Measurements from ENCODE around the gene WDFY4.

Gene WDFY4

GRCh38 chr10:48821111-48821510 lies 136.4 kb downstream of the WDFY4 start:
- FAIRE-seq (no peak), DNase-seq (ENCODE audit: insufficient read length, low spot score) (no peak)
- no peak for TF ChIP-seq CTCF (IDR thresholded peaks at IDR 0.05; ENCODE audit: insufficient read depth, missing control alignments)

GRCh38 chr10:48821692-48822091 lies 137.0 kb downstream of the WDFY4 start:
- TF ChIP-seq CTCF (IDR thresholded peaks at IDR 0.05; ENCODE audit: insufficient read depth, missing control alignments) = no peak
- FAIRE-seq (no peak), DNase-seq (ENCODE audit: insufficient read length, low spot score) (no peak)

GRCh38 chr10:48833674-48834073 lies 149.0 kb downstream of the WDFY4 start:
- TF ChIP-seq CTCF (IDR thresholded peaks at IDR 0.05; ENCODE audit: insufficient read depth, missing control alignments) = no peak
- FAIRE-seq (no peak), DNase-seq (ENCODE audit: insufficient read length, low spot score) (no peak)

- TF ChIP-seq CTCF (IDR thresholded peaks at IDR 0.05; ENCODE audit: insufficient read depth, missing control alignments) = no peak
- no peak for FAIRE-seq
These were observed 149.7 kb downstream of the WDFY4 start for GRCh38 chr10:48834189-48834965.

GRCh38 chr10:48835781-48836180 lies 151.1 kb downstream of the WDFY4 start:
- DNase-seq (ENCODE audit: insufficient read length, low spot score) (no peak), FAIRE-seq (no peak)
- no peak for TF ChIP-seq CTCF (IDR thresholded peaks at IDR 0.05; ENCODE audit: insufficient read depth, missing control alignments)

More at GRCh38 chr10:48834189-48834965, 149.7 kb downstream of the WDFY4 start:
- no peak for DNase-seq (ENCODE audit: insufficient read length, low spot score)

GRCh38 chr10:48836605-48837004 lies 151.9 kb downstream of the WDFY4 start:
- FAIRE-seq (no peak), DNase-seq (ENCODE audit: insufficient read length, low spot score) (no peak)

More at GRCh38 chr10:48836605-48837004, 151.9 kb downstream of the WDFY4 start:
- TF ChIP-seq CTCF (IDR thresholded peaks at IDR 0.05; ENCODE audit: insufficient read depth, missing control alignments) = no peak
